Dedifferentiated amniotic fluid mesenchymal stem cell (primary cell): ENCODE measurements around the gene LRRC10.

Experiments
- DNase-seq: peaks from one replicate; pipeline ENCODE4 v3.0.0-alpha.2; 2016; ENCODE audit errors: extremely low spot score

LRRC10 gene

DNA sequence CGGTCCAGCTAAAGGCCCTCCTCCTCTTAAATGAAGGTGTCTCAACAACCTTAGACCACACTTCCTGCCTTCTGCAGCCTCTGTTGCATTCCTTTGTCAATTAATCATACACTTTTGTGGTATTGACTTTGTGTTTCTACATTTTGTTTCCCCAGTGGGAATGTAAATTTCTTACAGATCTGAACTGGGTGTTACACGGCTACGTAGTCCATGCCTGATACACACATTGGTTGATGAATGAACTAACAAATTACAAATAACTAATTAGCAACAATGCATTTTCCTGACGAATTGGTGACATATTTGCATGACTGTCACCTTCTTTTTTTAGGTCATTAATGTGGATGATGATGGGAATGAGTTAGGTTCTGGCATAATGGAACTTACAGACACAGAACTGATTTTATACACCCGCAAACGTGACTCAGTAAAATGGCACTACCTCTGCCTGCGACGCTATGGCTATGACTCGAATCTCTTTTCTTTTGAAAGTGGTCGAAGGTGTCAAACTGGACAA lies 40.6 kb downstream of the LRRC10 start:
- DNase-seq = no peak

DNA sequence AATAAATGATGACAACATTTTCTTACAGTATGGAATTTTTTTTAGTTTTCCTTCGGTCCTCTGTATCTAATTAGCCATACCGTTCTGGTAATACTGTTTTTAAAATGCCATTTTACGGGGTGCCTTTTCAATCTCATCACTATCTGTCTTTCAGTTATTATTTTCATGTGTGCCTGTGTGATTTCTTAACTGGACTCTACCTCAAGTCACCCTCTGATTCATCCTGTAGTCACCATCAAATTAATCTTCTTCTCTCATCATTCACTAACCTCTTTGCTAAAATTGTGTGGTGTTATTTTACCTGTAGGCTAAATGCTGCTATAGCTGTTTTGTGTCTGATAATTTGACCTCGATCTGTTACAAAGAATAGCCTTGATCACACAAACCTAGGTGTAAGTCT lies 41.5 kb downstream of the LRRC10 start:
- DNase-seq = no peak

DNA sequence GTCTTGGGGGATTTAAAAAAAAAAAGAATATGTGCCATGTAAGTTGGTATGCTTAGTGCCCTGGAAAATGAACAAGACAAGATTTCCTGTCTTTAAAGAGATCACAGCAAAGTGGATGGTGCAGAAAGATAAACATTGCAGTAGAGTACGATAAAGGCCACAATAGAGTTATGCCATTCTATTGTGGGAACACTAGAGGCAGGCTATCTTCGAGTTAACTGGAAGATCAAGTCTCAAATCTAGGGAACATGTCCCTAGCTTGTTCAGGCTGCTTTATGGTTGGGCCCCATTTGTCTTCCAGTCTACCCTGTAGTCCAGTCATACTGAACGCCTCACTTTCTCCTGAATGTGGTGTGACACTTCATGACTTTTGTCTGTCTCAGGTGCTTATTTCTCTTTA lies 44.1 kb downstream of the LRRC10 start:
- DNase-seq = no peak

DNA sequence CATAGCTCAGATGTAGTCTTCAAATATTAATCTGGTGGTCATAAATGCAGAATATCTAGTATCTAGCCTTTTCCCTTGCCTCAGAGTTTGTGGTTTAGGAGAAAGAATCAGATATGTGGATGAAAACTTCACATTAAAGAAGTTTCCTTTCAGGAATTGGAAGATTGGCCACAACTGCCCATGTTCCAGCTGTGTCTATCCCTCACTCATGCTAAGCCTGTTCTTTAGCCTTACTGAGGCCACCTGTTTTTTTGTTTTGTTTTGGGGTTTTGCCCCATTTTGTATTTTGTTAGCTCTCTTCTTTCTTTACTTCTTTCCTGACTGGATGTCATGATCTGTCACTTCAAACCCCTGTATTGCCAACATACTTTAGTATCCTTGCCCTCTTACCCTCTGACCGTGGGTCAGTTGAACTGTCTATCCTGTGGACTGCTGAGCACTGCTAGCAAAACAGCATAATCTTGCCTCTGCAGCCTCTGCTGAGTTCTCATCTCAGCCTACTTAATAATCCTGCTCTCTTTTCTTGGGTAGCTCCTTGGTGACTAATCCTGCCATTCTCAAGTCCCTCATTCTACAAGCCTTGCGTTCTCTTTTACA lies 47.4 kb downstream of the LRRC10 start:
- DNase-seq = no peak
